Gastroesophageal sphincter (tissue), 3 donors: ENCODE measurements around the gene SEMA4A.

Source experiments
- EP300 ChIP-seq: sonication (generic); formaldehyde crosslinking; IDR thresholded peaks from one replicate; pipeline ENCODE4 v1.6.1; 2017; ENCODE audit warnings: antibody characterized with exemption, mild to moderate bottlenecking
- POLR2A ChIP-seq, 2 donors: fragments of 450-650 bp; IDR thresholded peaks; one replicate each; pipeline ENCODE4 v1.6.1; 2017; ENCODE audit warnings: antibody characterized with exemption in 2 of 2, mild to moderate bottlenecking in 2 of 2, moderate library complexity in 1 of 2
- POLR2AphosphoS5 ChIP-seq: sonication (generic); formaldehyde crosslinking; IDR thresholded peaks from one replicate; pipeline ENCODE4 v1.6.1; 2017; ENCODE audit warnings: antibody characterized with exemption
- TF ChIP-seq, protein P1 (sequence below), 4 experiments: fragments of 200-600 bp in 2 of 4; fragments of 450-650 bp in 2 of 4; sonication (generic) in 1 of 4; IDR thresholded peaks; one replicate each; pipeline ENCODE4 v1.5.1; 2017 to 2019; ENCODE audit warnings: antibody characterized with exemption in 4 of 4, mild to moderate bottlenecking in 2 of 4, moderate library complexity in 2 of 4

DNA sequence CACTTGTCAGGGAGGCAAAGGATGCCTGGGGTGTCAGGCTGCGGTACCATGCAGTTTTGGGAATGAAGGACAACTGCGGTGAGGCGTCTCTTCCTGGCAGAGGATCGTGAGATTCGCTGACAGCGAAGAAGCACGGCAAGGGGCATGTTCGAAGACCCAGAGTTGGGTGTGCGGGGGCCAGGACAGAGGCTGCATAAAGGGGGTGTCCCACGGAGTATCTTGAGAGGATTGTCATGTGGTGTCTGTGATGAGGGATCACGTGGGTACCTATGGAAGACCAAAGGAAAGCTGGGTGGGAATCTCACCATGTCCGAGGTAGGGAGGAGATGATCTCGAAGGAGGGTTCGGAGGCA lies 40.9 kb downstream of the SEMA4A start:
- TF ChIP-seq, protein P1, sequence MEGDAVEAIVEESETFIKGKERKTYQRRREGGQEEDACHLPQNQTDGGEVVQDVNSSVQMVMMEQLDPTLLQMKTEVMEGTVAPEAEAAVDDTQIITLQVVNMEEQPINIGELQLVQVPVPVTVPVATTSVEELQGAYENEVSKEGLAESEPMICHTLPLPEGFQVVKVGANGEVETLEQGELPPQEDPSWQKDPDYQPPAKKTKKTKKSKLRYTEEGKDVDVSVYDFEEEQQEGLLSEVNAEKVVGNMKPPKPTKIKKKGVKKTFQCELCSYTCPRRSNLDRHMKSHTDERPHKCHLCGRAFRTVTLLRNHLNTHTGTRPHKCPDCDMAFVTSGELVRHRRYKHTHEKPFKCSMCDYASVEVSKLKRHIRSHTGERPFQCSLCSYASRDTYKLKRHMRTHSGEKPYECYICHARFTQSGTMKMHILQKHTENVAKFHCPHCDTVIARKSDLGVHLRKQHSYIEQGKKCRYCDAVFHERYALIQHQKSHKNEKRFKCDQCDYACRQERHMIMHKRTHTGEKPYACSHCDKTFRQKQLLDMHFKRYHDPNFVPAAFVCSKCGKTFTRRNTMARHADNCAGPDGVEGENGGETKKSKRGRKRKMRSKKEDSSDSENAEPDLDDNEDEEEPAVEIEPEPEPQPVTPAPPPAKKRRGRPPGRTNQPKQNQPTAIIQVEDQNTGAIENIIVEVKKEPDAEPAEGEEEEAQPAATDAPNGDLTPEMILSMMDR (IDR thresholded peaks at IDR 0.05) = no peak
- TF ChIP-seq EP300 = no peak
- TF ChIP-seq POLR2A (IDR thresholded peaks at IDR 0.05) = no peak
- no peak for TF ChIP-seq POLR2AphosphoS5
